ENCODE measurements around the gene DDIT3.
"Not testable (repeated sequence)": the region's sequence is repeated elsewhere in the genome, so short reads cannot be mapped to it uniquely, and the experiment has no call there.

The DDIT3 gene, protein sequence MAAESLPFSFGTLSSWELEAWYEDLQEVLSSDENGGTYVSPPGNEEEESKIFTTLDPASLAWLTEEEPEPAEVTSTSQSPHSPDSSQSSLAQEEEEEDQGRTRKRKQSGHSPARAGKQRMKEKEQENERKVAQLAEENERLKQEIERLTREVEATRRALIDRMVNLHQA

DNA sequence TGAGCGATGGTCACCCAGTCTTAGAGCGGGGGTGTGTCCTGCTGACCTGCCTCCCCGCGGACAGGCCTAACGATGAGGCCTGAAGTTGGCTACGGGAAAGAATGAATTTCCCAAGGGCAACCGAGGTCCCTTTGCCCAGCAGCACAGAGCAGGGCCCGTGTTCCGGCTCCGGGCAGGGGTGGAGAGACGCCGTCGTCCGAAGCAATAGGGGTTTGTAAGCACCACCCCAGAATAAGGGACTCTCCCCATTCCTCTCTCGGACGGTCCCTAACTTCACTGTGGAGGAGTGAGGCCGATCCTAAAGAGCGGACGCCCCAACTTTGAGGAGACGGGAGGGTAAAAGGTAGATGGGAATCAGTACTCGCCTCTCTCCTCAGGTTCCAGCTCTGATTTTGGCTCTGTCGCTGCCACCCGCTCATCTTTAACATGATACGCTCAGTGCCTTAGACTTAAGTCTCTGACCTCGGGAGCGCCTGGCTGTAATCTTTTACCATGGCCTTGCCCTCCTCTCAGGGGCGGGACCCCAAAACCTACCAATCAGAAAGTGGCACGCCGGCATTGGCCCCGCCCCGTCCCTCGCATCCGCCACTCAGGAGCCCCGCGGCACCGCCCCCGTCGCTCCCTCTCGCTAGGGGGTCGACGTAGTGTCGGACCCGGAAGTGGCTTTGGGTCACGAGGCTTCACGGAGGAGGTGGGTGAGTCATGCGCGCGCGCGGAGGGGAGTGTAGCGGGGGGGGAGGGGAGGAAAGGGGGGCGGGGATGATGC lies at the start of gene DDIT3:
TSS of gene DDIT3 (minus strand) at position 462 of the 766 bp plus-strand sequence. CDS start 3,108 bp downstream, outside the sequence.
- peak; percentile 99 to 100 for DNase-seq

DNA sequence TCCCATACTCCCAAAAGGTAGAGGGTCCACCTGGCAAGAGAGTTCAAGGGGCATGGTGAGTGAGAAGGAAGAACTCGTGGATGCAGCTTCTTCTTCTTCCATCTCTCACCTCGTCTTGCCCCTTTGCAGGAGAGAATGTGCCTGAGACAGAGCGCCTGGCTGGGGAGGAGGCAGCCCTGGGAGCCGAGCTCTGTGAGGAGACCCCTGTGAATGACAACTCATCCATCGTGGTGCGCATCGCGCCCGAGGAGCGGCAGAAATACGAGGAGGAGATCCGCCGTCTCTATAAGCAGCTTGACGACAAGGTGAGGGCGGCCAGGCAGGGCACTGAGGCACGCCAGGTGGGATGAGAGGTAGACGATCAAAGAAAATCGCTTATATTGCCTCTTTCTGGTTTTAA lies 49.5 kb upstream of the DDIT3 start:
- no peak for DNase-seq

DNA sequence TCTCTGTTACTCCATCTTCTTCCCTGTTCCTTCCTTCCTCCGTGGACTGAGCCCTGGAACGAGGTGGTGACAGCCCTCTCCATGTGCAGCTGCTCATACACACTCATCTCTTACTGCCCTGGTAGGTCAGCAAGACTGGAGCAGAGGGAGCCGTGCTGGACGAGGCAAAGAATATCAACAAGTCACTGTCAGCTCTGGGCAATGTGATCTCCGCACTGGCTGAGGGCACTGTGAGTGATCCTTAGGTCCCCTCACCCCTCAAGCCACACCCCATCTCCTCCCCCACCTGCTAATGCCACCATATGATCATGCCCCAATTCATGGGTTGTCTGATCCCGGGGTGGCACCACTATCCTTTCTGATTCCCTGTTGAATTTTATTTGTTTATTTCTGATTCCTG lies 48.5 kb upstream of the DDIT3 start:
- no peak for DNase-seq

DNA sequence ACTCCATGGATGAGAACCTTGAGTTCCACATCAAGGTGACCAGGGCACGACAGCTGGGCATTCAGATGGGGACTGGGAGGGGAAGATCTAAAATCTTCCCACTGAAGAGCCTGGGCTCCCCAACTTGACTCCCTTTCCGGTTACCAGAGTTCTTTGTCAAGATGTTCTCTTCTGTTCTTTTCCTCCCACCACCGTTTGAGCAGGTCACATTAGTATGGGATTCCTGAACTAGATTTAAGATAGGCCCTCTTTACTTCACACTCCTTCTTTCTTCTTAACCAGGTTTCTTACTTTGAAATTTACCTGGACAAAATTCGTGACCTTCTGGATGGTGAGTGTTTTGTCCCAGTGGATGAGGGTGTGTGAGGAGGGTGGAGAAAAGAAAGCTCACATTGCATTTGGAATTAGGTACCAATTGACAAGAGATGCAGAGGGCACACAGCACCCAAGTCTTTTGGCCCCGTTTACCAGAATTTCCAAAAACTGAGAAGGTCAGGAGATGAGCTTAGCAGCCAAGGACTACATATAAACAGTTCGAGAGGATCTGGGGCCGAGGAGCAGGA lies 43.9 kb upstream of the DDIT3 start:
- no peak for DNase-seq

DNA sequence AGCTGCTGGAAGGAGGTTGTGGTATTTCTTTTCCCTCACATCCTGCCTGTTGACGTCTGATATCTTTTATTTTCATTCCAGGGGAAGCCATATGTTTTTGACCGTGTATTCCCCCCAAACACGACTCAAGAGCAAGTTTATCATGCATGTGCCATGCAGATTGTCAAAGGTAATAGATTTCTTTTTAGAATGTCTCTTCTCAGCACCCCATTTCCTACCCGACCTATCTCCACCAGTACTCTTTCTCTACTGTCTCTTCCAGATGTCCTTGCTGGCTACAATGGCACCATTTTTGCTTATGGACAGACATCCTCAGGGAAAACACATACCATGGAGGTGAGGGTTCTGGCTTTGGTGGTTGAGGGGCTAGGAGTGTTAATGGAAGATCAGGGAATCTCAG lies 43.0 kb upstream of the DDIT3 start:
- DNase-seq, result no peak

DNA sequence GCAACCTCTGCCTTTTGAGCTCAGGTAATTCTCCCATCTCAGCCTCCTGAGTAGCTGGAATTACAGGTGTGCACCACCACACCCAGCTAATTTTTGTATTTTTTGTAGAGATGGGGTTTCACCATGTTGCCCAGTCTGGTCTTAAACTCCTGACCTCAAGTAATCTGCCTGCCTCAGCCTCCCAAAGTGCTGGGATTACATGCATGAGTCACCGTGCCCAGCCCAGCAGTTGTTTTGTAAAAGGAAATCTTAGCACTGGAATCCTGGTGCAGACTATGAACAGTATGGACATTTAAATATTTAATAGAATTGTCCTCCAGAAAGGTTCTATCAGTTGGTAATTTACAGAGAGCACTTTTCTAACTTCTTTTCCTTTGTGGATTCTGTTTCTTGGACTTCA lies 40.8 kb upstream of the DDIT3 start:
- not testable (repeated sequence) for DNase-seq

DNA sequence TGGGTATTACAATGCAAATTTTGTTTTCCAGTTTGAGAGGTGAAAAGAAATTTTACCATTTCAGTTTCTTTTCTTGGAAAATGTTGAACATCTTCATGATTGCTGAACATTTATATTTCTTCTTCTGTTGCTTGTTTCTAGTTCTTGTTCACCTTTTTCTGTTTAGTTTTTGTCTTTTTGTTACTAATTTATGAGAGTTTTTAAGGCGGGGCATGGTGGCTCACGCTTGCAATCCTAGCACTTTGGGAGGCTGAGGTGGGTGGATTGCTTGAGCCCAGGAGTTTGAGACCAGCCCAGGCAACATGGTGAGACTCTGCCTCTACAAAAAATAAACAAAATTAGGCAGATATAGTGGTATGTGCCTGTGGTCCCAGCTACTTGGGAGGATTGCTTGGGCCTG lies 40.2 kb upstream of the DDIT3 start:
- DNase-seq, result no peak

DNA sequence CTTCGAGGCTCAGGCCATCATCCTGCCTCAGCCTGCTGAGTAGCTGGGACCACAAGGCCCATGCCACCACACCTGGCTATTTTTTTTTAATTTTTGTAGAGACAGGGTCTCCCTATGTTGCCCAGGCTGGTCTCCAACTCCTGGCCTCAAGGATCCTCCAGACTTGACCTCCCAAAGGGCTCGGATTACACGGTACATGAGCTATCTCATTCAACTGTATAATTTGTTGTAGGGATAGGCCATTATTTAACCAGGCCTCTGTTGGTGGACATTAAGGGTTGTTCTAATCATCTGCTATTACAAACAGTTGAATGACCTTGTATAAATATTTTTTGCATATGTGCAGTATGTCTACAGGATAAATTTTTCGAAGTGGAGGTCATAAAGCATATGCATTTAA lies 38.5 kb upstream of the DDIT3 start:
- no peak for DNase-seq

DNA sequence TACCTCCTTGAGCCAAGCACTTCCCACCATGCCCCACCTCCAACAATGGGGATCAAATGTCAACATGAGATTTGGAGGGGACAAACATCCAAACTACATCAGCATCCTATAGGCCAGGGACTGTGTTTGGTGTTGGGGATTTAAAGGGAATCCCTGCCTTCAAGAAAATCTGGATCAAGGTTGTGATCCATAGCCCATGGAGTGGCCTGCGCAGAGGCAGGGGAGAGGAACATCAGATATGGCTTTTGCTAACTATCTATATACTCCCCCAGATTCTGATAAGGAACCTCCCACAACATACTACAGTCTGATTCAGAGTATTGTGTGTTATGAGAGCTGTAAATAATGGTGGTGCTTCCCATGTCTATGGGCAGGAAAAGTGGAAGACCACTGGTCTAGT lies 34.6 kb upstream of the DDIT3 start:
- DNase-seq, result no peak

DNA sequence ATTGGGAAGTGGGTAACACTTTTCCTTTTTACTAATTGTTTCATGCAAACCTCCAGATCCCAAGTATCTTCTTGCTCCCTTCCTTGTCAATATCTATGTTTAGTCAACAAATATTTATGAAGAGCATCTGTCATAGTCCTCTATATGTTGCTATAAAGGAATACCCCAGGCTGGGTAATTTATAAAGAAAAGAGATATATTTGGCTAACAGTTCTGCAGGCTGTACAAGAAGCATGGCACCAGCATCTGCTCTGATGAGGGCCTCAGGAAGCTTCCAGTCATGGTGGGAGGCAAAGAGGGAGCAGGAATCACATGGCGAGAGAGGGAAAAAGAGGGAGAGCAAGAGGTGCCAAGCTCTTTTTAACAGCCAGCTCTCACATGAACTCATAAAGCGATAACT lies 34.1 kb upstream of the DDIT3 start:
- no peak for DNase-seq

DNA sequence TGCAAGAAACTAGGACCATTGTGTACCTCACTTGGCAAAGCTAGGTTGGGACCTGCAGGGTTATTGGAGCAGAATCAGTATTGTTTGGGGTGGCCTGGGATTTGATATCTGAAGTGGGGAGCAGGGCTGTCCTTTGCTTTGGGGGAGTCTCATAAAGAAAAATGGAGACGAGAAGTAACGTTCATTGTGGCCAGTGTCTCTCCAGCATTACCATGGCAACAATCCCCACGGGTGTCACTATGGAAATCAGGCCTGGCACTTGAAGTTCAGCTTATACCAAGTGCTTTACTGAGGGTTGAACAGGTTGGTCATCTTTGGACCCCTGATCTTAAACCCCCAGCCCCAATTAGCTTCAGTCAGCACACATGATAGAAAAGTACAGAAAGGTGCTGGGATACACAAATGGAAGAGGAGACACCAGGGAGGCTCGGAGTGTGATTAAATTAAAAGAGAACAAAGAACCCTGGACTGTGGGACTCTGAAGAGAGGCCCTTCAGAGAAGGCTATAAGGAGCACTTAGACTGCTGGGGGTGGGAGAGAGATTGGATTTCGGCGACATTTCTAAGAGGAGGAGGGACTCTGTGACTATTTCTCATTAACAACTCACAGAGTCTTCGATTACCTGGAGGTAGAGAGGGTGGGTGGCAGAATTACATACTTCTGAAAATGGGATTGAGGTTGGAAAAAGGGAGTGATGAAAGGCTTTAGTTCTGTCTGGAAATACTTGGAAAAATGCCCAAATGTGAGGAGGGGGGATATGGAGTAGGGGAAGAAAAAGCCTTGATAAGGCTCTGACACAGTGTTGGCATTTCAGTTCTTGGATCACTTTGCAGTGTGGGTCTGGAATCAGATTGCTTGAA lies 33.3 kb upstream of the DDIT3 start:
- no peak for DNase-seq

DNA sequence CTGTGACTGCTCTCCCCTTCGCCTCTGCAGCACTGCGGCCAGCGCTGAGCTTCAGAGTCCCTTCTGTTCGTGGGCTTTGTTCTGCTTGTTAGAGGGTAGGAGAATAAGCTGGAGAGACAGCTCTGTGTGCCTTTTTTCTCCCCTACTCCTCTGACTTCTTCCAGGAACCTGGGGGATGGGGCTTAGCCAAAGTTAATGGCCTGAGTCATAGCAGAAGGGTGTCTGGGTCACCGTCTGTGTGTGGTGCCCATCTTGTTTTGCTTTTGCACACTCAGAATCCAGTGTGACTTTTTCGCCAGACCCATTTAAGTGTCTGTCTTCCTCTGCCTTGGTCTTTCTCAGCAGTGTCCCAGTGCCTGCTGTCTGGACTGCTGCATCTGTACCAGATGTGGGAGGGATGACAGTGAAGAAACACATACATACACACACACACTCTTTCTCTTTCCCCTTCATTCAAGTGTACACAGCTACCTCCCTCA lies 32.6 kb upstream of the DDIT3 start:
- DNase-seq, result no peak

DNA sequence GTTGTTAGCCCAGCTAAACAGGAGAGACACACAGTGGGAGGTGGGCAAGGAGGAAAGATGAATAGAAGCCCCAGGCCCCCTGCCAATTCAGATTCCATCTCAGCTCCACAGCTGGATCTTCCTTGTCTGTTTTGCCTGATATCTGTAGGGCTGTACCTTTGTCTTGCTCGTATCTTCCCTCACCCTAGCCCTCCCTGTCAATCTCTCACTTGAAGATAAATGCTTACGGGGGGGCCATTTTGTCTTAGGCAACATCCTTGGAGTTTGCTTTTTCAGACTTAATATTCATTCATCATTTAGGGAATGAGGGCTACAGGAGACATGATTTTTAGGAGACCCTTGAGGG lies 32.0 kb upstream of the DDIT3 start:
- DNase-seq, result no peak

DNA sequence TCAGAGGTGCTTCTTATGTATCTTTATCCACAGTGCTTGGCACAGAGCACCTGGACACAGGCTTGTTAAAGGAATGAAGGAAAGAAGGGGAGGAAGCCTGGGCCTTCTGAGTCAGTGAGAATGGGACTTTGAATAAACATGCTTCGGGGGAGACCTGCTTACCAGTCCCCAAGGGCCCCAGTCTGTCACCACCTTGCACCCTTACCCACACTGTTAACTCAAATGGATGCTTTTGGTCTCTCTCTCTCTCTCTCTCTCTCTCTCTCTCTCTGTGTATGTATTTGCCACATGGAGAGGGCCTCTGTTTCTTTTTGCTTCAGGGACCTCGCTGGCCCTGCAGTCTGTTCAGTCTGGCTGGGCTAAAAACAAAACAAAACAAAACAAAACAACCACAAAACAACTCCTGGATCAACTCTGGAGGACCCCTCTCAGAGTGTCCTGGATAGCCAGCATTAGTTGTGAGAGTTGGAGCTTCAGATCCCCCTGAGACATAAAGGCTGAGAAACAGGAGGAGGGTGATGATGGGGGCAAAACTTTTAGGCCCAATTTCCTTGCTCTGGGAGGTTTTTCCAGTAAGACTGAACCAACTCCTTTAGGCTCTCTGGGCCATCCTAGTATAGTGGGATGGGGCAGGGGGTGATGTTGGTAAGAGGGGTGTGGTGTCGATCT lies 31.5 kb upstream of the DDIT3 start:
- DNase-seq, result no peak

DNA sequence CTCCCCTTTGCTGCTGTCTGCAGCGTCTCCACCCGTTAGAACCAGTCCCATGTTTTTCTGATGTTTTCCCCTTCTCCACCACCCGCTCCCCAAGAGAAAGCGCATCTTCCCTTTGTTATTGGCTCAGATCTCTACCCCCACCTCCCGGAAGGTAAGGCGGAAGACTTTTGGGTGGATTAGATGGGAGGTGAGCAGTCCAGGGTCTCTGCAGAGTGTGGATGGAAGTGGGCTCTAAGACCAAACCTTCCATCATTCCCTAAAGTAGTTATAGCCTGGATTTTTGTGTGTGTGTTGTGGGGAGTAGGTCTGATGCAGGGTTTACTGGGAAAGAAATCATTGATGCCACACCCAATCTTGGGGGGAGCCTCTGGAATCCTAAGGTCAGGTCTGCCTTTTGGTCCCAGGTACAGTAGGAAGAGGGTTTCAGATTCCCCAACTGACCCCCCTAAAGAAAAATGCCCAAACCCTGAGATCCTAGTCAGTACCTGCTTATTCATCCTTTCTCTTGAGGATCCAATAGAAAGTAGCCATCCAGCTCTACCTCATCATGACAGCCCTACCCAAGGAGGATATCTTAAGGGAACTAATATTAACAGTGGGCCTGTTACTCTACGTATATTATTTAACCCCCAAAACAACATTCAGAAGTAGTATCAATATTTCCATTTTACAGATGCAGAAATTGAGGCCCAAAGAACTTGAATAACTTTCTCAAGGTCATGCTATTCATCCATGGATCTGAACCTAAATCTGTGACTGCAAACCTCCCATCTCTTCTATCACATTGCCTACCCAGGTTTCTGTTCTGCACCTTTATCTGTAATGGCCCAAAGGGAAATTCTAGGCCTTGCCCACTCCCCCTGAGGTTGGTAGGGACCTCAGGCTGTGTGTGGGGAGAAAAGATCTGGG lies 30.6 kb upstream of the DDIT3 start:
- no peak for DNase-seq

DNA sequence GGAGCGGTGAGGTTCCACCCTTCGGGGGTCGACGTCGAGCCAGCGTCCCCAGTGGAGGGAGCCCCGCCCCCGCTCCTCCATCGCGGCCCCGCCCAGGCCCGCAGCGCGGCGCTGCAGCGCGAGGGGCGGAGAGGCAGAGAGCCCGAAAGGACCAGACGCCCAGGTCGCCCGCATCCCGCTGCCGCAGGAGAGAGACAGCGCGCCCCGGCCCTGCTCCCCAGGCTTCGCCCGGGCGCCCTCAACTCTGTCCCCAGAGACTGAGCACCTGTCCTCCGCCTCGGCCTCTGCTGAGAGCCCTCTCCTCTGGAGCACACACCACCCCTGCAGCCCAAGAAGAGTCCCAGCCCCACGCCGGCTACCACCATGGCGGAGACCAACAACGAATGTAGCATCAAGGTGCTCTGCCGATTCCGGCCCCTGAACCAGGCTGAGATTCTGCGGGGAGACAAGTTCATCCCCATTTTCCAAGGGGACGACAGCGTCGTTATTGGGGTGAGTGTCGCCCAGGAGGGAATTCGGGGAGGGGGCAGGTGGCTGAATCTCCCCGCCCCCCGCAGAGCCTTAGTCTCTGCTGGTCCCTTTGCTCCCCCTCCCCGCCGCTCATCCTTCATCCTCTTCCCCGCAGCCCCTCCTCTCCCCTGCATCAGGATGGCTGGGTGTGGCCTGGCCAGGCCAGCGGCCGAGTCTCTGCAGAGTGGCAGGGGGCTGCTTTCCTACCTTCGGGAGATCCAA lies 29.8 kb upstream of the DDIT3 start, which contains the start of gene KIF5A:
TSS of gene KIF5A (plus strand) at position 136 of the 732 bp plus-strand sequence. CDS start at position 364, 228 bp downstream.
- peak; percentile 79 to 82 for DNase-seq

DNA sequence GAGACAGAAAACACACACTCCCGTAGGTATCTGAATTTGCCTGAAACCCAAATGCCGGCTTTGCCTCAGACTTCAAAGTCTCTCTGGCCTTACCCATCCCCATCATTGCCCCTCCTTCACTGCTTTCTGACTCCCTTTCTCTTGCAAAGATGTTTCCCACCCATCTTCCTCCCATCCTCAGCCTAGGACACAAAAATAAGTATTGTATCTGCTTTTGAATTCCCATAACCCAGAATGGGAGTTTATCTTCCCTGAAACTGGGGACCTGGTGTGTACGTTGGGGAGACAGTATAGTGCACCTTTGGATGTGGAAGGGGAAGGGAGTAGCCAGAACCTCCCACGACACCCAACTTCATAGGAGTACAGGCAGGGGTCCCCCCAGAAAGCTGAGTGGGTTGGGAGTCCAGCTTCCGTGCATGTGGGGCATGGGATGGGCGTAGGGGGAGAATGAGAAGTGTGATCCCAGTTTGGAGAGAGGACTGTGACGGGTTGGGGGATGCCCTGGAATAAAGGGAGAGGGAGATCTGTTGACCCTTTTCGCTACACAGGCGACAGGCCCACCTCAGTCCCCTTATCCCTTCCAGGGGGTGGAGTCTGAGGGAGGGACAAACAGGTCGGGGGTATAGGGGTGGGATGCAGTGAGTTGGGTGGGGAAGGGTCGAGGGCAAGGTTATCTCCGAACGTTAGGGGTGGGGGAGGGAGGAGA lies 29.0 kb upstream of the DDIT3 start:
- no peak for DNase-seq

DNA sequence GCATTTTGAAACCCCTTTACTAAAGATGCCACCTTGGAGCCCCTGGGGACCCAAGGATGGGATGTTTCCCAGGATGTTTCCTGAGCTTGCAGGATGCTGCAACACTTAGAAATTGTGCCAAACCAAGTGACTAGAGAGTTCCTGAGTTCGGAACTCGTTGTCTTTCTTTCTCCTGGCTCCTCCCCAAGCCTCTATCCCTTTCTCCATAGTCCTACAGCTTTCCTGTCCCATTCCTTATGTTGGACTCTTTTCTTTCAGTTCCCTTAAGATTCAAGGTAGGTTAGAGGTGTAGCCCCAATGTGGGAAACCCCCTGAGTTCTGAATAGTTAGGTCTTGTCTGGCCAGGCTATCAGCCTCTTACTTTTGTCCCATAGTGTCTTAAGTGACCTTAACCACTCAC lies 28.2 kb upstream of the DDIT3 start:
- DNase-seq, result no peak

DNA sequence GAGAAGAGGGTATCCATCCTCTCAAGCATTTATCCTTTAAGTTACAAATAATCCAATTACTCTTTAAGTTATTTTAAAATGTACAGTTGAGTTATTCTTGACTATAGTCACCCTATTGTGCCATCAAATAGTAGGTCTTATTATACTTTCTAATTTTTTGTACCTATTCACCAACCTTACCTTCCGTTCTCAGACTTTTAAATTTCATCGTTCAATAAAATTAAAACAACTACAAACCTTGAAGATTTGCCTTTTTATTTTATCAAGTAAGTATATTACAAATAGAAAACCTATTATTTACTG lies 27.6 kb upstream of the DDIT3 start:
- no peak for DNase-seq

DNA sequence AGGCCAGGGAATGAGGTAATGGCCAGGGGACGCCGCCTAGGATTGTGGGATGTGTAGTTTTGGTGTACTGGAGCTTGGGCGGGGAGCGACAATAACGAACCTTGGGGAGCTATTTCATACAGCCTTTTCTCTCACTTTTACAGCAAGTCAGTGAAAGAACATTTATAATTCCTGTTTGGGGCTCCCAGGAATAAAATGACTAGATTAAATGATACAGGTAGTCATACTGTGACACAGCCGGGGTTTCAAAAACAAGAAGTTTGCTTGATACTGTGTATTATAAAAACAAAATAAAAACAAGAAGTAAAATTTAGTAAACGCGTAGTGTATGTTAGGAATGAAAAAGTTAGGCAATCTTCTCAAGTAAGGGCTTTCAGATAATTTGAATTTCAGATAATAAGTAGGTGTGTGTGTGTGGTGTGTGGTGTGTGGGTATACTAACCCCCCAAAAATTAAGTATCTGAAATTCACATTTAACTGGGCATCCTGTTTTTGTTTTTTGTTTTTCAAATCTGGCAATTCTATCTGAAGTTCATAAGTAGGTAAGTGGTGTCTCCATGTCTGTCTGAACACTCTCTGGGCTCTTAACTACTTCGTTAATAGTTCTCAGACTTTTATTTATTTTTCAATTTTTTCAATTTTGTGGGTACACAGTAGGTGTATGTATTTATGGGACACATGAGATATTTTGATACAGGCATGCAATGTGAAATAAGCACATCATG lies 27.1 kb upstream of the DDIT3 start:
- no peak for DNase-seq

Measured in activated T-cell treated with anti-CD3 and anti-CD28 coated beads, Interleukin-2, amount 50 U/mL, for 48 hours (primary cell).